ENCODE data around the gene ZNF524.

Gene ZNF524

DNA sequence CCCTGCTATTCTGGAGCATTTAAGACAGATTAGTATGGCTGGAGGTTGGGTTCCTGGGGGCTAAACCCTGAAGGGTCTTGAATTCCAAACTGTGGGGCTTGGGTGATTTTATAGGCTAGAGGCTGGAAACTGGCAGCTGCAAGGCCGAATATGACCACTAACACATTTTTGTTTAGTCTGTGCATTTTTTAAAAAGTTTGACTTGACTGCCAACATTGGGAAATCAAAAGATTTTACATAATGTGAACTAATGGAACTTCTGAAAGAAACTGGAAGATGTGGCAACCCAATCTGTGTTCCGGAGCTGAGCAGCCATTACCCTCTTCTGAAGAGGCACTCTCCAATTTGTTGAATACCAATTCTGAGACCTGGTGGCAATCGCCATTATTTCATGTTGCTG lies 19.2 kb downstream of the ZNF524 start:
- no peak overlapping the region for H3K4me3 ChIP-seq (ENCODE audit: low read depth, low read length)
- DNase-seq (ENCODE audit: low read depth, low spot score), result no peak
- TF ChIP-seq, protein P1, sequence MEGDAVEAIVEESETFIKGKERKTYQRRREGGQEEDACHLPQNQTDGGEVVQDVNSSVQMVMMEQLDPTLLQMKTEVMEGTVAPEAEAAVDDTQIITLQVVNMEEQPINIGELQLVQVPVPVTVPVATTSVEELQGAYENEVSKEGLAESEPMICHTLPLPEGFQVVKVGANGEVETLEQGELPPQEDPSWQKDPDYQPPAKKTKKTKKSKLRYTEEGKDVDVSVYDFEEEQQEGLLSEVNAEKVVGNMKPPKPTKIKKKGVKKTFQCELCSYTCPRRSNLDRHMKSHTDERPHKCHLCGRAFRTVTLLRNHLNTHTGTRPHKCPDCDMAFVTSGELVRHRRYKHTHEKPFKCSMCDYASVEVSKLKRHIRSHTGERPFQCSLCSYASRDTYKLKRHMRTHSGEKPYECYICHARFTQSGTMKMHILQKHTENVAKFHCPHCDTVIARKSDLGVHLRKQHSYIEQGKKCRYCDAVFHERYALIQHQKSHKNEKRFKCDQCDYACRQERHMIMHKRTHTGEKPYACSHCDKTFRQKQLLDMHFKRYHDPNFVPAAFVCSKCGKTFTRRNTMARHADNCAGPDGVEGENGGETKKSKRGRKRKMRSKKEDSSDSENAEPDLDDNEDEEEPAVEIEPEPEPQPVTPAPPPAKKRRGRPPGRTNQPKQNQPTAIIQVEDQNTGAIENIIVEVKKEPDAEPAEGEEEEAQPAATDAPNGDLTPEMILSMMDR (IDR thresholded peaks at IDR 0.05; ENCODE audit: low read depth, low read length), result no peak
- in situ Hi-C loops (cut with HindIII; ENCODE audit: low sequenced_read_pairs), result no loop called here

DNA sequence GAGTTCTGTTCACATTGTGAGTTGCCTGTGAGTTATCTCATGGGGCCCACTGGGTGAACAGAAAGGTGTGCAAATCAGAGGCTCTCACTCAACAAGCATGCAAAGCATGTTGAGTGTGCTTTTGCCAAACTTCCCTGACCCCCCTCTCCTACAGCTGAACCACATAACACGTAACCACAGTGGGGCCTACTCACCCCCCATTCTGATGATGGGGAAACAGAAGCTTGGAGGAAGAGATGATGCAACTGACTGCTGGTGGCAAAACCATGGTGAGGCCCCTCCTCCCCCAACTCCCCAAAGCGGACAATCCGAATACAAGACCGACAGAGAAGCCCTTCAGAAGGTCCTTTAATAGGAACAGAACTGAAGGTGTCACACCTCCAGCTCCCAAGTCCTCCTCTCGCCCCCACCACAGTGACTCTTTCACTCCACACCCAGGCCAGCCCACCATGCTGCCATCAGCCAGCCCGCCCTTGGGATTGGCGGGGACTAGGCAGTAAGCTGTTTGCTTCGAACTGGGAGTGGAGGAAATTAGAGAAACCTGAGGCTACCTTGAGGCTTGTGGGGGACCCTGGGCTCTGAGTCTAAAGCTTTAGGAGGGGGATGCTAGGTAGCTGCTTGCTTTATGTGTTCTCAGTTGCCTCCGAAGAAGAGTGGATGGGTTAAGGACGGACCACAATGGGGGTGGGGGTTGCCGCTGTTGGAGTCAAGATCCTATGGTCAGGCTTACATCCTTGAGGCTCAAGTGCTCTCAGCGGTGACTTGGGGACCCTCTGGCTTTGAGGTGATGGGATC lies 20.5 kb downstream of the ZNF524 start:
- no peak overlapping the region for H3K4me3 ChIP-seq (ENCODE audit: low read depth, low read length)
- DNase-seq (ENCODE audit: low read depth, low spot score), result no peak
- TF ChIP-seq, protein P1 (IDR thresholded peaks at IDR 0.05; ENCODE audit: low read depth, low read length), result no peak
- in situ Hi-C loops (cut with HindIII; ENCODE audit: low sequenced_read_pairs), result no loop called here

DNA sequence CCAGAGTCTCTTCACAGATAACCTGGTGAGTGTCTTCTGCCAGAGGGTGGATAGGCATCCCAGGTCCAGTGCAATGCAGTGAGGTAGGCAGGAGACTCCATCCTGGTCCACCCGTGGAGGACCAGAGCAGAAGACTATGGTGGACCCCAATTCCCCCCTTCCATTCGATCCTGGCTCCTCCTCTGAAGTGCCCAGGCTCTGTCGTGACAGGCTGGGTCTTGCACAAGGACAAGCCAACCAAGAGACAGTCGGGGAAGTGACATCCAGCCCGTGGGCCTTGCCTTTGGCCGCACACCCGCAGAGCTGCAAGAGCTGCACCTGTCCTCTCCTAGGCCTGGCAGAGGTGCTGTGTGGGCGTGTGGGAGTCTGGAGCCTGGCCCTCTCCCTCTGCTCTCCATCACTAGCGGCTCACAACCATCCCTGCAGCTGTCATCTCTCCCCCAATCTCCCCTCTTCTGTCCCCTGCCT lies 21.2 kb downstream of the ZNF524 start:
- in situ Hi-C loops (cut with HindIII; ENCODE audit: low sequenced_read_pairs), result no loop called here
- no peak overlapping the region for H3K4me3 ChIP-seq (ENCODE audit: low read depth, low read length)
- TF ChIP-seq, protein P1 (IDR thresholded peaks at IDR 0.05; ENCODE audit: low read depth, low read length), result no peak
- no peak for DNase-seq (ENCODE audit: low read depth, low spot score)

DNA sequence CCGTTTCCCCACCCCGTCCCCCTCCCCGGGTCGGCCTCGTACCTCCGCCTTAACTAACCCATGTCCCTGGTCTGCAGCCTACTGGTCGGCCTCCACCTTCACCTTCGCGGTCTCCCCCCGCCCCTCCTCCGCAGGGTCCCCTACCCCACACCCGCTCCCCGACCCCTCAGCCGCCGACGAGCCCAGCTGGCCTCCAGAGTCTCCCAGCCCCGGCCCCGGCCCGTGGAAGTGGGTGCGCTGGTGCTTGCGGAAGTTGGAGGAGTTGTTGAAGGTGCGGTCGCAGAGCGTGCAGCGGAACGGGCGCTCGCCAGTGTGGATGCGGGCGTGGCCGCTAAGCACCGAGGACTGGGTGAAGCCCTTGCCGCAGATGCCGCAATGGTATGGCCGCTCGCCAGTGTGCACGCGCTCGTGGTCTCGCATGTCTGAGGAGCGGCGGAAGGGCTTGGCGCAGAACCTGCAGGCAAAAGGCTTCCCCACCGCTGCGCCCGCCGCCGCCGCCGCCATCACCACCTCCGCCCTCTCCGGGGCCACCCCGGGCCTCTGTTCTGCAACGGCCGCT lies 21.7 kb downstream of the ZNF524 start:
- no peak for DNase-seq (ENCODE audit: low read depth, low spot score)
- no peak overlapping the region for H3K4me3 ChIP-seq (ENCODE audit: low read depth, low read length)
- TF ChIP-seq, protein P1 (IDR thresholded peaks at IDR 0.05; ENCODE audit: low read depth, low read length), result no peak
- in situ Hi-C loops (cut with HindIII; ENCODE audit: low sequenced_read_pairs), result no loop called here

DNA sequence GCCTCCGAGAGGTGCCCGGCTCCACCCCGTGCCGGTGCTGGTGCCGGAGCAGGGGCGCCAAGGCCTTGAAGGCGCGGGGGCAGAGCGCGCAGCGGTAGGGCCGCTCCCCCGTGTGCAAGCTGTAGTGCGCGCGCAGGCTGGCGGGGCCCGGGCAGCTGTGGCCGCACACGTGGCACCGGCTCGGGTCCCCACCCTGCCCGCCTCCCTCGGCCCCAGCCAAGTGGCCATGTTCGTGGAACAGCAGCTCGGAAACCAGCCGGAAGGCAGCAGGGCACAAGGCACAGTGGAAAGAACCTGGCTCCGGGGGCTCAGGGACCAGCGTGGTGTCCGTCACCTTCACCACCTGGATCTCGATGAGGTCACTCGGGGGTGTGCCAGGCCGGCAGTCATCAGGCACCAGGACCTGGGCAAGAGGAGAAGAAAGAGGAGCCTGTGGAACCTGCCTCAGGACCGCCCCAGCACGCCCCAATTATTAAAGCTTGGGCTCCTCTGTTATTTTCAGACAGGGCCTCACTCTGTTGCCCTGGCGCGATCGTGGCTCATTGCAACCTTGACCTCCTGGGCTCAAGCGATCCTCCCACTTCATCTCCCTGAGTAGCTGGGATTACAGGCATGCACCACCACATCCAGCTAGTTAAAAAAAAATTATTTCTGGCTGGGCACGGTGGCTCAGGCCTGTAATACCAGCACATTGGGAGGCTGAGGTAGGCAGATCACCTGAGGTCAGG lies 22.3 kb downstream of the ZNF524 start:
- no peak for DNase-seq (ENCODE audit: low read depth, low spot score)
- TF ChIP-seq, protein P1 (IDR thresholded peaks at IDR 0.05; ENCODE audit: low read depth, low read length), result no peak
- in situ Hi-C loops (cut with HindIII; ENCODE audit: low sequenced_read_pairs), result no loop called here
- no peak overlapping the region for H3K4me3 ChIP-seq (ENCODE audit: low read depth, low read length)

DNA sequence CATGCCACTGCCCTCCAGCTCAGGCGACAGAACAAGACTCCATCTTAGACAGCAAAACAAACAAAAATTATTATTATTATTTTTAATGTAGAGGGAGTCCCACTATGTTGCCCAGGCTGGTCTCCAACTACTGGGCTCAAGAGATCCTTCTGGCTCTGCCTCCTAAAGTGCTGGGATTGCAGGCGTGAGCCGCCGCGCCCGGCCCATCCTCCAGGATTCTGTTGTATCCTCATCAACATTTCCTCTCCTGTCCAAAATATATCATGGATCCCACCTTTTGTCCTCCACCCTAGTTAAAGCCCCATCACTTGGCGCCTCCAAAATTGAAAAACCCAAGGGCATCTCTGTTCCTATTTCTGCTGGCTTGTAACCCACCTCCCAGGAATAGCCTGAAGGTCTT lies 23.0 kb downstream of the ZNF524 start:
- DNase-seq (ENCODE audit: low read depth, low spot score), result no peak
- TF ChIP-seq, protein P1 (IDR thresholded peaks at IDR 0.05; ENCODE audit: low read depth, low read length), result no peak
- in situ Hi-C loops (cut with HindIII; ENCODE audit: low sequenced_read_pairs), result no loop called here
- H3K4me3 ChIP-seq (ENCODE audit: low read depth, low read length), result no peak overlapping the region
